Endometrium (tissue), 2 donors: ENCODE data around the gene PRKD1.

Source experiments
- FAIRE-seq: peaks from 2 replicates; lab custom pipeline; 2012; peaks lifted over from hg19 to GRCh38; lab: Jason Lieb, UNC
- donor health status: control.
- donor health status: control.

The PRKD1 gene

DNA sequence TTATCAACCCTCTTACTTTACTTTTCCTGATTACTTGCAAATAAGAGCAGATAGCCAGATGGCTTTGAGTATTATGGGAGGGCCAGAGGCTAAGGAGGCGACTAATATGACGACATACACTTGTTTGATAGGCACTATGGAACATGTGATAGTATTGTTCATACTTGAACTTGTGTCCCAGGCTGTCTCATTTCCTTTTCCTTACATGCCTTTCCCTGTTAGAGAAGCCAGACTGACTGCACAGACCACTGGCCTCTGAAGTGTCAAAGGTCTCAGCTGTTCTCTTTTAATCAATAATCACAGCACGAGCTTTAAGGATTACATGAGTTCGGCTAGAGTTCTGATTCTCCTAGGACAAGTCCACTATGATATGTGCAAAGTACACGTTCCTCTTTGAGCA is 326.0 kb downstream of the PRKD1 start:
- no peak for FAIRE-seq

GRCh38 chr14:29587761-29588470 is 339.7 kb downstream of the PRKD1 start:
- FAIRE-seq: no peak

DNA sequence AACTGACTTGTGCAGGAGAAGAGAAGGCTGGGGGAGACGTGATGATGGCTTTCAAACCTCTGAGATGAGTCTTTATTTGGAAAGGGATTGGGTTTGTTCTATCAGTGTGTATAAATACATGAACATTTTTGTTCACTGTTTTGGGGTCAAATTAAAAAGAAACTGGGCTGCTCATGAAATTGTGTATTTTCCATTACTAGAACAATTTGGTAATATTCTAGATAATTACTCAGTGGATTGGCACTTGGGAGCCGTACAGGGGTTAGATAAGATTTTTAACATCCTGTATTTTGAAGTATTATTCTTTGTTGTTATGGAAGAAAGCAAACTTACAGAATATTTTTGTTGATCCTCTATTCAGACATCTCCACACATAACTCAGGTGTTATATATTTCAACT is 340.6 kb downstream of the PRKD1 start:
- FAIRE-seq: no peak

- no peak for FAIRE-seq
These were observed 342.7 kb downstream of the PRKD1 start for GRCh38 chr14:29584992-29585391.

GRCh38 chr14:29580763-29581162 is 346.9 kb downstream of the PRKD1 start:
- no peak for FAIRE-seq

DNA sequence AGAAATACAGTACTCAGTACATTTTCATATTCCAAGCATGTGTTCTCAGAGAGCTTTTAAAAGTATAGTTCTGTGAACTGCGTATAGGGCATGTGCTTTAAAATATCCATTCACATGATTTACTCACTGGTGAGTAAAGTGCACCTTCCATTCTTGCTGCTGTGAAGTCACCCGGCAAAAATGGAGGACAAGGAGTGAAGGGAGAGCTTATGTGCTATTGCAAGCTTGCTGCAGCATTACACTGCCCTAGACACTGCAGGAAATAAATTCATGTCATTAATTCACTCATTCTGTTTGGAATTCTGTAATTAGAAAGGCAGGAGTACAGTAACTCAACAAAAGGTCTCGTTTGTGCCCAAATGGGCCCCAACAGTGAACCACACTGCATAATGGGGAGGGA is 347.8 kb downstream of the PRKD1 start:
- no peak for FAIRE-seq

DNA sequence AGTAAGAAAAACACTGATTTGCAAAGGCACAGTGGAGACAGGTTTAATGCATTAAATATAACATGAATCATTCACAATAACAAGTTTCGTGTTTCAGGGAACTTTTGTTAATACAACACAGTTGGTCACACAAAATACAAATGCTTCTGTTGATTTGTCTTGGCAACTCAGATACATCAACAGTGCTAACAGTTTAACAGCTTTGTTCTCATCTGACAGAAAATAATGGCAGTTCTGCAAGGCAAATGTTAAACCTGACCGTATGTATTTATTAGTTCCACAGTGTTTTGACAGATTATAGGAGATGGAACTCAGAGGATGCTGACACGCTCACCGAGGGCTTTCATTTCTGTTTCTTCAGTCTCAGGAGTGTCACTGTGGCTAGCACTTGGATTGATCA is 350.7 kb downstream of the PRKD1 start:
- no peak for FAIRE-seq

DNA sequence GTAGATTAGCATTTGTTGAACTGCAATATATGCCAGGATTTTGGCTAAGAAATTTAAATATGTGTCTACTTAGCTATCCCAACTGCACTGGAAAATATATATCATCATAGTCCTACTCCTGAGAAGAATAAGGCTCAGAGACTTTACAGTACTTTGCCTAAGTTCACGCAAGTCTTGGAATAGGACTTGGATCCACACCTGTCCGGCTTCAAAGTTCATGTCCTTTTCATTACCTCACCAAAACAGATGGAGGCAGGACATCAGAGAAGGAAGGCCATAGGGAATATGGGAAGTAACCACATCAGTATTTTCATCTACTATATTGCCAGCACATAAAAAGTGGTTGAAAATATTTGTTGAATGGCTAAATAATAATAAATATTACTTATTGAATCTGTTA is 358.5 kb downstream of the PRKD1 start:
- FAIRE-seq: no peak

- no peak for FAIRE-seq
These were observed 361.5 kb downstream of the PRKD1 start for GRCh38 chr14:29566194-29566593.

DNA sequence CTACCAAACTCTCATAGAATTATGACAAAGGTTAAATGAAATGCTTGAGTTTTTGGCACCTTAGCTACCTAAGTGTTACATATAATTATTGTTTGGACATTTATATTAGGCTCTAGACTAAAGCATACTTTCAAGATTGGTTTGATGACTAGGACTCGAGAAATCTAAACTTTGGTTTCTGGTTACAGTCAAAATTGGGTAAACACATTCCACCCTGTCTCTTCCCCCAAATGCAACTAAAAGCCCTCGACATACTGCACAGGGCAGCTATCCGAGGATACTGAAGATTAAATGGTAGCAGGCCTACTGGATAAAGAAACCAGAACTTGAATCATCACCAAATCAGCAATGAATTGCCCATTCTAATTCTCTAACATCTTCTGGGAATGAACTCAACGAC is 369.1 kb downstream of the PRKD1 start:
- FAIRE-seq: peak; percentile 23

DNA sequence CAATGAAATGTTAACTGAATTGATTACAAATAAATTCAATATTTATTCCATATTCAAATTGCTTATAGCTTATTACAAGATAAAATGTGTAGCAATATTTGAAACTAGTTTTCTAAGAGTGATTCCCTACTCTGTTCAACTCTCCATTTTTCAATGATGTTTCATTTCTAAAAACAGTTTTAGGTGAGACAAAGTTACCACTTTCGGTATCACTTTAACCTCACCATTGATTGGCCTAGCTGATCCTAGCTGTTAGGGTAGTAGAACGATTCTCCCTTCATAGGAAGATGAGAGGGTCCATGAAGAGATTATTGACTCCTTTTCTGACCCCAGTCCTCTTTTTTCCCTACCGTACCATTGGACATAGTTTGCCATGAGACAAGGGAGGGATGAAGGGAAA is 373.3 kb downstream of the PRKD1 start:
- no peak for FAIRE-seq

GRCh38 chr14:29553427-29553826 is 374.2 kb downstream of the PRKD1 start:
- no peak for FAIRE-seq

- peak; percentile 72 for FAIRE-seq
These were observed 378.7 kb downstream of the PRKD1 start for GRCh38 chr14:29548948-29549370.

- FAIRE-seq: no peak
These were observed 381.9 kb downstream of the PRKD1 start for GRCh38 chr14:29545714-29546113.

- FAIRE-seq: peak; percentile 68
These were observed 390.6 kb downstream of the PRKD1 start for GRCh38 chr14:29536886-29537511.

GRCh38 chr14:29529418-29529817 is 398.2 kb downstream of the PRKD1 start:
- no peak for FAIRE-seq

DNA sequence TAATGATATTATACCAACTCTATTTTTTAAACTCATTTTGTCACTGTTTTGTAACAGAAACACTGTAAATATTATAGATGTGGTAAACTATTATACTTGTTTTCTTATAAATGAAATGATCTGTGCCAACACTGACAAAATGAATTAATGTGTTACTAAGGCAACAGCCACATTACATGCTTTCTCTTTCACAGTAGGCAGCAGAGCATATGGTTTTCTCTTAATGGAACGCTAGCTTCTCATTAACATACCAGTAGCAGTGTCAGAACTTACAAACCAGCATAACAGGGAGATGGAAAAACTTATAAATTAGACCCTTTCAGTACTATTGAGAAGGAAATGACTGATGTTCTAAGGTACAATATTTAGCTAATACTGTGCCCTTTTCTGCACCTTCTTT is 398.8 kb downstream of the PRKD1 start:
- FAIRE-seq: no peak

- no peak for FAIRE-seq
These were observed 400.4 kb downstream of the PRKD1 start for GRCh38 chr14:29527286-29527685.
